CMK (cell line): ENCODE results near the gene TOMM20.
"Not testable (repeated sequence)": the region's sequence is repeated elsewhere in the genome, so short reads cannot be mapped to it uniquely, and the experiment has no call there.

Experiments used
- DNase-seq: peaks from one replicate; pipeline ENCODE4 v3.0.0-alpha.2; 2010; ENCODE audit warnings: low read depth

The TOMM20 gene

DNA sequence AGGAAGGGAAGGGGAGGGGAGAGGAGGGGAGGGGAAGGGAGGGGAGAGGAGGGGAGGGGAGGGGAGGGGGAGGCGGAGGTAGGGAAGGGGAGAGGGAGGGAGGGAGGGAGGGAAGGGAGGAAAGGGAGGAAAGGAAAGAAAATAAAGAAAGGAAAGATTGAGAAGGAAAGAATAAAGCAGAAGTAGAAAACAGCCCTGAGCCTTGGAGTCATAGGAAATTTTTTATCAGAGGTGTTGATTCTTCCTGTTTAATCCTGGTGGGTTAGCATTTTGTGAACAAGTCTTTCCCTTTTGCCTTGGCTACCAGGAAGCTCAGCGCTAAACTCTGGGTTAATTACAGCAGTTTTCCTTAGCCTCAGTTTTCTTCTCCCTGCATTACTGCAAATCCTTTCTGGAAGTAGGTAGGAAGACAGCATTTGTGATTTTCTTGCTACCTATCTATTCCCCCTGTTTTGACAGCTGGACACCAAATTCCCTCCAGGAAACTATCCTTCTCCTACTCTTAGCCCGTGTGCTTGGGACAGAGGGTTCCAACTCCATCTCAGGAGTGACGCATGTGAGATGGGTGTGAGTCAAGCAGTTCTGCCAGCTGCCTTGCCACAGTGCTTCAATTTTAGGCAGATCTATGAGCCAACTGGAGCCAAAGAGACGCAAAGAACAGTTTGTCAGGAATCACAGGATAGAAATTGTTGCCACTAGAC lies 26.9 kb downstream of the TOMM20 start:
- DNase-seq: no peak

DNA sequence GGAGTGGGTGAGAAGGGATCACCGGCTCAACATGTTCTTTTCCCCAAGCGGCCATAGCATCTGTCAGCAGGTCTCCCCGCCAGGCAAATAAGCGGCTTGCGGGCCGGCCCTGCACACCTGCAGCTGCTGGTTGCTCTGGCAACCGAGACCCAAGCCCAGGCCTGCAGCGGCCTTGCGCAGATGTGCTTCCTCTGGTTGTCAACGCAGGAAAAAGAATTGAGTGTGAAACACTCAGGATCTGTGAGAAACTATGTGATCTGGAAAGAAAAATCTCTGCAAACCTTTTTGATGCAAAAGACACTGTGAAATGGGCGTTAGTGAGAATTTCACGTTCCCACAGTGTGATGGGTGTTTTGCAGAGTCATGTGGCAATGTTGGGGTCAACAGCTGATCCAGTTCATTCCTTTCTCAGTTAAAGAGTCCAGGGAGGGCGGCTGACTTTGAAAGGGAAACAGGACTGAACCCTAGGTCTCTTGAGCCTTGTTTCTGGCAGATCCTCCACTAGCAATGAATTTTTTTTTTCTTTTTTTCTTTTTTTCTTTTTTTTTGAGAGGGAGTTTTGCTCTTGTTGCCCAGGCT lies 28.4 kb downstream of the TOMM20 start:
- no peak for DNase-seq

DNA sequence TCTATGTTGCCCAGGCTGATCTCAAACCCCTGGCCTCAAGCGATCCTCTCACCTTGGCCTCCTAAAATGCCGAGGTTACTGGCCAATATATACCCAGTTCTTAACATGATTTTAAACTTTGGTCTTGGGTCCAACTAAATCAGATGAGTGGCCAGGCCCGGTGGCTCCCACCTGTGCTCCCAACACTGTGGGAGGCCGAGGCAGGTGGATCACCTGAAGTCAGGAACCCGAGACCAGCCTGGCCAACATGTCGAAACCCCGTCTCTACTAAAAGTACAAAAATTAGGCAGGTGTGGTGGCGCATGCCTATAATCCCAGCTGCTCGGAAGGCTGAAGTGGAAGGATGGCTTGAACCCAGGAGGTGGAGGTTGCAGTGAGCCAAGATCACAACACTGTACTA lies 29.6 kb downstream of the TOMM20 start:
- DNase-seq: no peak

DNA sequence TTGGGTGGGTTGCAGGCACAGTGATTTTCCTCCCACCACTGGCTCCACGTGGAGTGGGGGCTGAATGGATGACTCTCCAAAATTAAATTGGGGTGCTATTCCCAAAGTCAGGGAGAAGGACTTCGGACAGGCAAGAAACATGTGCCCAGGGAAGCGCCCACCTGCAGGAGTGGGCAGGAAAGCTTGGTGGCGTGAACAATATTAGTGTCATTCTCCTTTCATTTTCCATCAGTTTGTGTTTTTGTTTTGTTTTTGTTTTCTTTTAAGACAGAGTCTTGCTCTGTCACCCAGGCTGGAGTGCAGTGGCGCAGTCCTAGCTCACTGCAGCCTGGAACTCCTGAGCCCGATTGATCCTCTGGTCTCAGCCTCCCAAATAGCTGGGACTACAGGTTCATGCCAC lies 30.1 kb downstream of the TOMM20 start:
- DNase-seq: no peak

DNA sequence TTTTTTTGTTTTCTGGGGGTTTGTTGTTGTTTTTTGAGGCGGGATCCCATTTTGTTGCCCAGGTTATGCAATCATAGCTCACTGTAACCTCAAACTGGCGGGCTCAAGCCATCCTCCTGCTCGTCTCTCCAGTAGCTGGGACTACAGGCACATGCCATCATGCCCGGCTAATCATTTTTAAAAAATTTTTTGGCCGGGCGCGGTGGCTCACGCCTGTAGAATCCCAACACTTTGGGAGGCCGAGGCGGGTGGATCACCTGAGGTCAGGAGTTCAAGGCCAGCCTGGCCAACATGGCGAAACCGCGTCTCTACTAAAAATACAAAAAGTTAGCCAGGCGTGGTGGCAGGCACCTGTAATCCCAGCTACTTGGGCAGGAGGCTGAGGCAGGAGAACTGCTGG lies 31.1 kb downstream of the TOMM20 start:
- not testable (repeated sequence) for DNase-seq

DNA sequence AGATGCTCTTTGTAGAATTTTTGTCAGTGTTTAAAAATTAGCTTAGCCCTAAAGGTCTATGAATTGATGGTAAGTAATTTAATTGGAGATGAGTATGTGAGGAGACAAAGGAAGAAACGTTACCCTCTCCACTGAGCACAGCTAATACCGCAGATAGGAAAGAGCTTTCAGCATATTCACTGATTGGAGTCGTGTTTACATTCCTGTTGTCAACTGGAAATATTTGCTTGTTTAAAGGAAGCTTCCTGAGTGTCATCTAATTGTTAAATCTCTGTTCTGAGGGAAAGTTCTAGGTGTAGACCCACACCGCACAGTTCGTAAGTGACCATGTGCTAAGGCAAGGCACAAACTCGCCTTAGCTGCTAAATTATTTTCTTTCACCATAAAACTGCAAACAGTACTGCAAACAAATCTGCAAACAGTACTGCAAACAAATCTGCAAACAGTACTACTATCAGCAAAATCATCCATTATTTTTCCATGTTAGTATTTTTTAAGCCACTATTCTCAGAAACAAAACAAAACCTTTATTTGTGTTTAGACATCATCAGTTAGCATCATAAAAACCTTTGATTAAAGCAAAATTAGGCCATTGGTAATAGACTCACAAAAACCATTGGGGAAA lies 32.6 kb downstream of the TOMM20 start:
- DNase-seq: no peak

DNA sequence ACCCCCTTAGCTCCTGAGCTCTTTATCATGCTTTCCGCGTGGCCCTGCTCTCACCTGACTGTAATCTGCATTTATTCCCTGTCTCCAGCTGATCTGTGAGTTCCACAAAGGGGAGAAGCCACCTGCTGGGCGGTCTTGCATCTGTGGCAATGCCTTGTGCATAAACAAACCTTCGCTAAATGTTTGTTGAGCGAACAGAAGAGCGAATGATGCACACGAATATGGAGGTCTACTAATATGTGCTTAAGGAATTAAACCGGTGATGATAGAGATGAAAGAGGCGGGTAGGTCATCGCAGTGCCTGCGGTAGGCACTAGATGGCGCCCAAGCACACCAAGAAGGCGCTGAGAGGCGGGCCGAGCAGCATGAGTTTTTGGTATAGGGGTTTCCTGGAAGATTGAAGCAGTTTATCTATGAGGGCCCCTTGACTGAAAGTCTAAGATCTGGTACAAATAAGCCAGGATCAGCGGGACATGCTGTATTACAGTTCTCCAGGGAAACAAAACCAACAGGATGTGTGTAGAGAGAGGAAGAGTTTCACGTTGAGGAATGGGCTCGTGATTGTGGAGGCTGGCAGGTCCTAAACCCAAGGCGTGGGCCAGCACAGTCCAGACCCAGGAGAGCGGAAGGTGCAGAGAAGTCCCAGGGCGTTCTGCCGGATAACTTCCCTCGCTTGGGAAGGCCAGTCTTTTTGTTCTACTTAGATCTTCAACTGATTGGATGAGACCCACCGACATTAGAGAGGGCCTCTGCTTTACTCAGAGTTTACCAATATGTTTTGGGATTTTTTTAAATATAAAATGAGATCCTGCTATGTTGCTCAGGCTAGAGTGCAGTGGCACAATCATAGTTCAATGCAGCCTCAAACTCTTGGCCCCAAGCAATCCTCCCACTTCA lies 34.7 kb downstream of the TOMM20 start:
- DNase-seq: peak; percentile 58

DNA sequence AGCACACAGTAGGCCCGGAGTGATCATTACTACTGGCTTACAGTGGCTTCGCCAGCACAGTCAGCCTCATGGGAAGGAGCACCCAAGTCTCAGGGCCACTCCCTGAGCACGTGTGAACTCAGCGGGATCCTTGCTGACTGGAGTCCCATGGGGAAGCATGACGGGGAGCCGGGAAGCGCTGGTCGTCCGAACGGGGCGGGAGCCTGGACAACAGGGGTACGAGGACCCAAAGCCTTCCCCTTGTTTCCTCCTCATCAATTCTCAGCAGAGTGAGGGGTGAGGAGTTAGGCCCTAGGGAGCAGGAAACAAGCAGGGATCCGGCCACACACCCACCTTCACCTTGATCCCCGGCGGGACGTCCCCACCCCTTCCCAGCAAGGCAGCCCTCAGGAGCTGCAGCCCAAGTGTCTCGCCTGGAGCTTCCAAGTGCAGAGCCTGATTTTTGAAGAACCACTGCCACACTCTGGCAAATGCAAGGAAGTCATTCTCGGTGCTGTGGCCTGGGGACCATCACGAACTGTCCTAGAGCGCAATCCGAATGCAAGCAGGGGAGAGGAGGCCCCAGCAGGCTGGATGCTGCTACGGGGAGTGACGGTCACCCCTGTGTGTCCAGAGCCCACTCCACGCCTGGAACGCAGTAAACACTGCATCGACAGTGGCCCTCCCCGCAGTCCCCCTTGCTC lies 35.5 kb downstream of the TOMM20 start:
- no peak for DNase-seq

DNA sequence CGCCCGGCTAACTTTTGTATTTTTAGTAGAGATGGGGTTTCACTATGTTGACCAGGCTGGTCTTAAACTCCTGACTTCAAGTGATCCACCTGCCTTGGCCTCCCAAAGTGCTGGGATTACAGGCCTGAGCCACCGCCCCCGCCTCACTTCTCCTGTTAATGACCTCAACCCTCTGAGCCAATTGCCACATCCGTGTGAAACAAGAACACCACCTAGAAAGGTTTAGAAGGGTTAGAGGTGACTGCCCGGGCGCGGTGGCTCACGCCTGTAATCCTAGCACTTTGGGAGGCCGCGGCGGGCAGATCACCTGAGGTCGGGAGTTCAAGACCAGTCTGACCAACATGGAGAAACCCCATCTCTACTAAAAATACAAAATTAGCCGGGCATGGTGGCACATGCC lies 36.2 kb downstream of the TOMM20 start:
- DNase-seq: not testable (repeated sequence)

DNA sequence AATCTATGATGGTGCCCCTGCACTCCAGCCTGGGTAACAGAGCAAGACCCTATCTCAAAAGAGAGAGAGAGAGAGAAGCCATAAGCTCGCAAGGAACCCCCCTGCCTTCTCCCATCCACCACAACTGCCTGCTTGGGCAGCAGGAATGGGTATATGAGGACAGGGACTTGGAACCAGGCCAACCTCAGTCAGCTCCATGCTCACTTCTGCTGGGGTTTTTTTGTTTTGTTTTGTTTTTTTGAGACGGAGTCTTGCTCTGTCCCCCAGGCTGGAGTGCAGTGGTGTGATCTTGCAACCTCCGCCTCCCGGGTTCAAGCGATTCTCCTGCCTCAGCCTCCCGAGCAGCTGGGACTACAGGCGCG lies 36.6 kb downstream of the TOMM20 start:
- DNase-seq: not testable (repeated sequence)

DNA sequence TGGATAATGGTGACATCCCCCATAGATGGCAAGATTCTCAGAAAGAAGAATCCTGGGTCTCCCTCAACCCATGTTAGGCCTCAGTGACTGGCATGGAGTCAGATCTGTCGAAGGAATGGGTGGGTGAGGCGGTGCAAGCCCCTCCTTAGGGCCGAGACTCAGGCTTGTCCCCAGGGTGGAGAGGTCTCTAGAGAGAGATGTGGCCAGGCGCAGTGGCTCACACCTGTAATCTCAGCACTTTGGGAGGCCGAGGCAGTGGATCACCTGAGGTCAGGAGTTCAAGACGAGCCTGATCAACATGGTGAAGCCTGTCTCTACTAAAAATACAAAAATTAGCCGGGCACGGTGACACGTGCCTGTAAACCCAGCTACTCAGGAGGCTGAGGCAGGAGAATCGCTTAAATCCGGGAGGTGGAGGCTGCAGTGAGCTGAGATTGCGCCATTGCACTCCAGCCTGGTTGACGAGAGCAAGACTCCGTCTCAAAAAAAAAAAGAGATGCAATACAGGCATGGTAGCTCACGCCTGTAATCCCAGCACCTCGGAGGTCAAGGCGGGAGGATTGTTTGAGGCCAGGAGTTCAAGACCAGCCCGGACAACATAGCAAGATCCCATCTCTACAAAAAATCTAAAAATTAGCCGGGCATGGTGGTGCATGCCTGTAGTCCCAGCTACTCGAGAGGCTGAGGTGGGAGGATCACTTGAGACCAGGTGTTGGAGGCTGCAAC lies 37.2 kb downstream of the TOMM20 start:
- not testable (repeated sequence) for DNase-seq

DNA sequence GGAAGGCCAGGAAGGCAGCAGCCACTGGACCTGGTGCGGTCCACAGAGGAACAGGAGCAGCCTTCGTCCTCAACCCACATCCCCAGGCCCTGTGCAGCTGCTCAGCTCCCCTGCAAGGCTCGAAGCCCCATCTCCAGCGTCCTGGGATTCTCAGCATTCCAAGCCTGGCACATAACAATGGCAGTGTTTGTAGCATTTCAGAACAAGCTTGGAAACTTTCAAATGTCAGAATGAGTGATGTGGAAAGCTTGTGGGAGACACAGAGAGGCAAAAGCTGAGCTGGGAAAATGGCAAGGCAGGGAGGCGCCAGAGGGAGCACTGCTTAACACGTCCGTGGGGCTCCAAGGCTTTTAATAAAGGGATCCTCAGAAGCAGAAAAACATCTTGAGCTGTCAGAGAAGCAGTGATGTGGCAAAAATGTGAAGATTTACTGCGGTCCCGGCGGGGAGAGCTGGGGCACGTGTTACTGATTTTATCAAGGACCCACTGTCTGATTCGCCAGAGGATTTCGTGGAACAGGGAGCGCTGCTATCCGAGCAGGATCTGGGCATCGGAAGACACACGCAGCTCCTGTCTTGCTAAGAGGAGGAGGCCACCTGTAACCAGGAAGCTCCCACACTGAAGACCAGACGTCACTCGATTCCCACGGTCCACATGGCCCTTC lies 38.1 kb downstream of the TOMM20 start:
- no peak for DNase-seq

DNA sequence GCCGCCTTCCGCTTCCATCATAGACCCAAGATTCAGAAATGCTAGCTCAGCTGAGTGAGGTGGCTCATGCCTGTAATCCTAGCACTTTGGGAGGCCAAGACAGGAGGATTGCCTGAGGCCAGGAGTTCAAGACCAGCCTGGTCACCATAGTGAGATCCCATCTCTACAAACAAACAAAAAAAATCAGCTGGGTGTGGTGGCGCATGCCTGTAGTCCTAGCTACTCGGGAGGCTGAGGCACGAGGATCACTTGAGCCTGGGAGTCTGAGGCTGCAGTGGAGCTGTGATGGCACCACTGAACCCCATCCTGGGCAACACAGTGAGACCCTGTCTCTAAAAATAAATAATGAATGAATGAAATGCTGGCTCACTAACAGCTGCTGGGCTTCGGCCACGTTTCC lies 39.7 kb downstream of the TOMM20 start:
- DNase-seq: no peak

DNA sequence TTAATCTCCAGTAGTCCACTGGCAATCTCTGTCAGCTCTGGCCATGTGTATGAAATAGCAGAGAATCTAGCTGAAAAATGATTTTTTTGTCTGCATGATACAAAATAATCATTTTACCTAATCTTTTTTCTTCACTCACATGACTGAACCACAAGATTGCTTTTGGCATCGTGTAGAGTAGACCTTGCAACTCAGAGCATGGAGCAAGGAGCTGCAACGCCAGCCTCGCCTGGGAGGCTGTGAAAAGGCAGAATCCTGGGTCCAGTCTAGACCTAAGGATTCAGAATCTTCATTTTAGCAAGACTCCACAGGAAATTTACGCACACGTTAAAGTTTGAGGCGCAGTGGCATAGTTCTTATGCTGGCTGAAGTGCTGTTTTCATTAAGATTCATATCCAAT lies 40.2 kb downstream of the TOMM20 start:
- no peak for DNase-seq

DNA sequence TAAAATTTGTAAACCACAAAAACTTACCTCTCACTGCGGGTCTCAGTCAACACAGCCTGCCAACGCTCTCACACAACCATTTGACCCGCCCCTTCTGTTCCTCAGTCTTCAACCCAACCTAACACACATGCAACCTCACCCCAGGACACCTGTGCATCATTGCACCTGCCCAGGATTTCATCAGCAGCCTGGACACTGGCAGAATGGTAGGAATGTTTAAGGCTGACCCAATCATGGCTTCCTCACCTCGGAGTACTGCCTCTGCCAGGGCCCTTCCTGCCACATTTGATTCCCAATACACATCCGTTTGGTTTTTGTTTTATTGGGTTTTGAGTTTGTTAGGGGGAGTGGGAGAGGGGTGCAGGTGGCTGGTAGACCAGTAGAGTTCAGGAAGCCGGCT lies 40.7 kb downstream of the TOMM20 start:
- DNase-seq: no peak

DNA sequence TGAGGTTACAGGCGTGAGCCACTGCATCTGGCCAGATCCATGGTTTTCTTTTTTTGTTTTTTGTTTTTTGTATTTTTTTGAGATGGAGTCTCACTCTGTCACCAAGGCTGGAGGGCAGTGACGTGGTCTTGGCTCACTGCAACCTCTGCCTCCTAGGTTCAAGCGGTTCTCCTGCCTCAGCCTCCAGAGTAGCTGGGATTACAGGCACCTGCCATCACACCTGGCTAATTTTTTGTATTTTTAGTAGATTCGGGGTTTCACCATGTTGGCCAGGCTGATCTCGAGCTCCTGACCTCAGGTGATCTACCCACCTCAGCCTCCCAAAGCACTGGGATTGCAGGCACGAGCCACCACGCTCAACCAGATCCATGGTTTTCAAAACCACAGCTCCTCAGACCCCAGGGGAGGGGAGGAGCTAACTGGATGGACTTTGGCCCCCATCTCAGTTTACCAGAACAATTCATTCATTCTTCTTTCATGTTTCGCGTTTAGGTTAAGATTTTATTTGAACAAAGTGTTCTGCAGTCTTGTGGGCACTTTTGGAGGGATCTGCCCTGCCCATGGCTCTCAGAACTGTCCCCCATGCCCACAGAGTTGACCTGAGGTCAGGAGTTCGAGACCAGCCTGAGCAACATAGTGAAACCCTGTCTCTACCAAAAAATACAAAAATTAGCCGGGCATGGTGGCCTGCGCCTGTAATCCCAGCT lies 43.1 kb downstream of the TOMM20 start:
- DNase-seq: not testable (repeated sequence)

DNA sequence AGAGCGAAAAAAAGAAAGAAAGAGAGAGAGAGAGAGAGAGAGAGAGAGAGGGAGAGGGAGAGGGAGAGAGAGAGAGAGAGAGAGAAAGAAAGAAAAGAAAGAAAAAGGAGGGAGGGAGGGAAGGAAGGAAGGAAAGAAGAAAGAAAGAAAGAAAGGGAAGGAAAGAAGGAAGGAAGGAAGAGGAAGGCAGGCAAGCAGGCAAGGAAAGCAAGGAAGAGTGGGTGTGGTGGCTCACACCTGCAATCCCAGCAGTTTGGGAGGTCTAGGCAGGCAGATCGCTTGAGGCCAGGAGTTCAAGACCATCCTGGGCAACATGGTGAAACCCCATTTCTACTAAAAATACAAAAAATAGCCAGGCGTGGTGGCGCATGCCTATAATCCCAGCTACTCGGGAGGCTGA lies 47.8 kb downstream of the TOMM20 start:
- not testable (repeated sequence) for DNase-seq

DNA sequence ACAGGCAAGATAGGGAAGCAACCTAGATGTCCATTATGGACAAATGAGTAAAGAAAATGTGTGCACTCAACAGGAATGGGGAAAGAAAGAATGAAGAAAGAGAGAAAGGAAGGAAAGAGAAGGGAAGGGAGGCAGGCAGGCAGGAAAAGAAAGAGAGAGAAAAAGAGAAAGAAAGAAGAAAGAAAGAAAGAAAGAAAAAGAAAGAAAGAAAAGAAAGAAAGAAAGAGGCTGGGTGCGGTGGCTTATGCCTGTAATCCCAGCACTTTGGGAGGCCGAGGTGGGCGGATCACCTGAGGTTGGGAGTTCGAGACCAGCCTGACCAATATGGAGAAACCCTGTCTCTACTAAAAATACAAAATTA lies 48.4 kb downstream of the TOMM20 start:
- not testable (repeated sequence) for DNase-seq

DNA sequence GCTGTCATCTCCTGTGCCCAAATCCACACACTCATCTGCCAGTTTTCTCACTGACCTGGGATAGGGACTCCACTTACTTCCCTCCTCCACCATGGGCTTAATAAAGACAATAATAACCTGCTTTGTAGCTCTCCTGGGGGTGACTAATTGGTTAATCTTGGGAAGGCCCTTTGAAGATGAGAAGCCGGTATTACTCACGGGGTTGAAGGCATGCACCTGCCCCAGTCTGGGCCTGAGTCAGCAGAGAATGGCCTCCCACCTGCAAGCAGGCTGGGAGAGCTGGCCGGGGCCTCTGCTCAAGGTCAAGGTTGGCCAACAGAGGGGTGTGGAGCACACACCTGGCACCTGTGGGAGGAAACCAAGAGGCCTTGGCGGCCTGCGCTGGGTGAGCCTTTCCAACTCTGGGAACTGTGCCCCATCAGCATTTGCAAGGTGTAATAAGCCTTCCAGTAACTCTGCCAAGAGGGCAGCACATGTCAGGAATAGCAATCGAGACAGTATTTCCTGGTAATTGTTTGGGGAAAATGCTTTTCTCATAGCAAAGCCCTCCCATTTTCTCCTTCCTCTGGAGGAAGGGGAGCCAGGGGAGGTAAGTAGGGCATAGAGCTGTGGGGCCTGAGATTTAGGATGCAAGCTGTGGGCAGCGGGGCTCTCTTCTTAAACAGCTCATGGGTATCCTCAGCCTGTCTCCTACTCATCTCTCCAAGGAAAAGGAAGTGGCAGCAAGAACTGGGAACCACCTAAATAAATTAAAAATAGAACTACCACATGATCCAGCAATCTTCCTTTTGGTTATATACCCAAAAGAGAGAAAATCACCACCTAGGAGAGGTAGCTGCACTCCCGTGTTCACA lies 49.0 kb downstream of the TOMM20 start:
- DNase-seq: no peak
